T-helper 1 cell treated with Interleukin-12 subunit alpha and Interleukin-12 subunit beta and Interleukin-4 antibody, amounts not matched to agents 30 ng/mL and 1 ng/mL, for 36 hours (primary cell): ENCODE data around the gene DOC2A. TPM values are rescaled to one million over a fixed set of nuclear protein-coding genes. Genes with fewer than 3 reads are reported as not detected.
"Not testable (repeated sequence)": the region's sequence is repeated elsewhere in the genome, so short reads cannot be mapped to it uniquely, and the experiment has no call there.

ENCODE experiments used
- intact Hi-C: fragments of 100-400 bp; cut with micrococcal nuclease; formaldehyde crosslinking; loops from one replicate; pipeline ENCODE4 v1.15.1; 2024
- total RNA-seq: library from RNA; stranded (reverse); gene quantifications from 2 replicates; pipeline ENCODE4 v1.2.3, GENCODE V29; 2022

DOC2A gene
- not detected in 2 replicates for total RNA-seq

- intact Hi-C loops, result no loop called here
Observed at GRCh38 chr16:30010844-30011713, at the start of gene DOC2A. DOC2A (minus strand) TSS chr16:30011027; CDS start chr16:30010222, 805 bp downstream.

- intact Hi-C loops, result loop anchor here (2.0 kb wide), 1 partner anchor 68 kb away; no protein-coding TSS in a partner anchor
Observed at GRCh38 chr16:30060346-30060745, 49.5 kb upstream of the DOC2A start.

GRCh38 chr16:30054959-30055553 lies 44.2 kb upstream of the DOC2A start:
- intact Hi-C loops, result no loop called here

DNA sequence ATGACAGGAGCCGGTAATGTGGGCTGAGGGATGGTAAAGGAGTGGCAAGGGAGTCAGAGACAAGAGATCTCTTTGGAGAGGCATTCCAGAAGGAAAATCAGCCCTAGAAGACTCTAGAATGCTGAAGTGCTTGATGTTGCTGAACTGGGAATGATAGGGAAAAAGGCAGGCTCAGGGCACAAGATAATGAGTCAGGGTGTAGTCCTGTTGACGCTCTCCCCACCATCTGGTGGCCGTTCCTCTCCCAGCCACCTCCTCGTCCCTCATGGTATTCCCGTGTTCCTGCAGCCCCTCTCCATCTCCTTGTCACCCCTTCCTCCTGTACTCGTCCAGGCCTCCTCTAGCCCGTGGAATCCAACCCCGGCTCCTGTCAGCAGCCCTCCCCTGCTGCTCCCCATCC lies 43.6 kb upstream of the DOC2A start:
- intact Hi-C loops, result no loop called here

DNA sequence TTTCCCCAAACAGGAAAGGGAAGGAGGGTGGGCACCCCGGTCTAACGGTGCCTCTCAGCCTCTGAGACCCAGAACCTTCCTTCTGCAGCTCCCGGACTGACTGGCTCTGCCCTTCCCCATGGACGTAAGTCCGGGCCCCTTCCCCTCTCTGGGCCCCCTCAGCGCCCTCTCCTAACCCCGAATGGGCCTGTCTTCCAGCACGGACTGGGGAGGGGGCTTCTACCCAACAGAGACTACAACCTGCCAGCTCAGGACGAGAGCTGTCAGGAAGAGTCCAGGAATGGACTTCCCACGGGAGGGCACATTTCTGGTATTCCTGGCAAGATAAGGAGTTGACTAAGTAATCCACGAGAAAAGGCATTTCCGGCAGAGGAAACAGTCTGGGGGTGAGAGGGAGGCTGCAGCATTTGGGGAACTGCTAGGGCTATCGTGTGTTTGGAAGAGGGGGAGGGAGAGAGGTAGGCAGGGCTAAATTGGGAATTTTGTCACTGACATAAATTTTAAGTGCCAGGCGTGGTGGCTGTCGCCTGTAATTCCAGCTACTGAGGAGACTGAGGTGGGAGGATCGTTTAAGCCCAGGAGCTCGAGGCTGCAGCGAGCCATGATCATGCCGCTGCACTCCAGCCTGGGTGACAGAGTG lies 42.7 kb upstream of the DOC2A start:
- intact Hi-C loops, result loop anchor here (1.0 to 2.0 kb wide), 3 partner anchors 12 to 127 kb away; partner anchors contain the start of genes ALDOA, INO80E and KCTD13

DNA sequence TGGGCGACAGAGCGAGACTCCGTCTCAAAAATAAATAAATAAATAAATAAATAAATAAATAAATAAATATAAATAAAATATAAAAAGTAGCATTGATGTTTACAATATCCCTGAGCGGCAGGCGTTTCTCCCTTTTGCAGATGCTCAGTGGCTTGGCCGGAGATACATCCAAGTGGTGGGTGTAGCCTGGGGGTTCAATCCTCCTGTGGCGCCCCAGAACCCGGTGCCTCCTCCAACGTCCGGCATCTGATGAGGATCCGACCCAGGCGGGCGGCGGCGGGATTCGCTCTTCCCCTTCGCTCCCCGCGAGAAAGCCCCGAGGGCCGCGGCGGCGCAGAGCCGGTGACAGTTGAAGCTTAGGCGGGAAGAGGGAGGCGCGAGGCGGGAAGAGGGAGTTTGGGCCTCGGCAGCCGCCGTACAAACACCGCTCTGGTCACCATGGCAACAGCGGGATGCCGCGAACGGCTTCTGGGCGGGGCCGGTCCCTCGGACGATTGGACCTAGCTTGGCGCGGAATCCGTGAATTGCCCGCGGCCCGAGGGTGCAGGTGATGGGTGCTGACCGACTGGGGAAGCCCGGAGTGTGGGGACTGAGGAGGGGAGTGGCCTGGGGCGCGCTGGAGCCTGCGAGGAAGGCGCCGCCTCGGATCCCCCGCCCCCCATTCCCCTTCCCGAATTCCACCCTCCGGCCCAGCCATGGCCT lies 42.0 kb upstream of the DOC2A start:
- intact Hi-C loops, result loop anchor here (1.0 to 2.0 kb wide), 3 partner anchors 12 to 126 kb away; partner anchors contain the start of genes ALDOA, INO80E and KCTD13

- intact Hi-C loops, result no loop called here
Observed at GRCh38 chr16:30051518-30051917, 40.7 kb upstream of the DOC2A start.

GRCh38 chr16:30049871-30050270 lies 39.0 kb upstream of the DOC2A start:
- intact Hi-C loops, result no loop called here

GRCh38 chr16:30046588-30046987 lies 35.8 kb upstream of the DOC2A start:
- intact Hi-C loops, result no loop called here

DNA sequence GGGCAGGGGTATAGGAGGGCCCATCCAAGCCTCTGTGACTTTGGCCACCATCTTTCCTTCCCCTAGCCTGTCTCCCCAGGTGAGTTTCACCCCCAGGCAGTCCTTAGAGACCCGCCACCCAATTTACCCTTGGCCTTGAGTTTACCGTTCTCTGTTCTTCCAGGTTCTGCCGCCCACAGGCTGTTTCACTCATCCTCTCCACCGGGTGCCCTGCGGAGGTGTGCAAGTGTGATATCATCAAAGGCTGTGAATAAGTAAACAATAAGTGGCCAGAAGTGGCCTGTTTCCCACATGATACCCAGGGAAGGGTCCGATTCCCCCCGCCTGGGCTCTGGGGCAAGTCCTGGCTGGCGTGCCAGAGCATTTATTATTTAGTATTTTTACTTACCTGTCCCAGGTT lies 35.4 kb upstream of the DOC2A start:
- intact Hi-C loops, result no loop called here

- intact Hi-C loops, result no loop called here
Observed at GRCh38 chr16:30041841-30042240, 31.0 kb upstream of the DOC2A start.

- intact Hi-C loops, result not testable (repeated sequence)
Observed at GRCh38 chr16:30040690-30041089, 29.9 kb upstream of the DOC2A start.

GRCh38 chr16:30040221-30040620 lies 29.4 kb upstream of the DOC2A start:
- intact Hi-C loops, result no loop called here

GRCh38 chr16:30033270-30033669 lies 22.4 kb upstream of the DOC2A start:
- intact Hi-C loops, result no loop called here

DNA sequence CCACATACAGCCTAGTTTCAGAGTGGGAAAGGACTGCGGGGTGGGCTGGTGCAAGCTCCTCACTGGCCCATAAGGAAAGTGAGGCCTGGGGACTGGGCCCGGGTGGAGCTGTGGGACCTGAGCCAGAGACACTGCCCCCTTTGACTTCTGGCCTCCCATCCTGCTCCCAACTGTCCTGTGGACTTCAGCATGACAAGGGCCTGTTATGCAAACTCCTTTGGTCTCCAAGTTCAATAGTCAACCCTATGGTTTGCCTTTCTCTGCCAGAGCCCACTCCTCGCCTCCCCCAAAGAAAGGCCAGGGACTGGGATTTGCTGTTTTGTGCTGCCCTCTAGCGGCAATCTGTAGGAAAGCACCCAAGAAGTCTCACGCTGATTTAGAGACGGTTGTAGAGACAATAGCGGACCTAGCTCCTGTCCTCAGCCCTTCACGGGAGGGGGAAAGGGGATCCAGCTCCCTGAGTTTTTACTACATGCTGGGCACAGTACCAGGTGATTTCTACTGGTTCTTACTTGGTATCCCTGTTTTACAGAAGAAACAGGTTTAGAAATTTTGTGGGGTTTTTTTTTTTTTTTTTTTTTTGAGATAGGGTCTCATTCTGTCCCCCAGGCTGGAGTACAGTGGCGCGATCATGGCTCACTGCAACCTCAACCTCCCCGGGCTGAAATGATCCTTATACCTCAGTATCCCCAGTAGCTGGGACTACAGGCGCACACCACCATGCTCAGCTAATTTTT lies 21.4 kb upstream of the DOC2A start:
- intact Hi-C loops, result no loop called here

GRCh38 chr16:30031477-30031918 lies 20.7 kb upstream of the DOC2A start:
- intact Hi-C loops, result no loop called here

DNA sequence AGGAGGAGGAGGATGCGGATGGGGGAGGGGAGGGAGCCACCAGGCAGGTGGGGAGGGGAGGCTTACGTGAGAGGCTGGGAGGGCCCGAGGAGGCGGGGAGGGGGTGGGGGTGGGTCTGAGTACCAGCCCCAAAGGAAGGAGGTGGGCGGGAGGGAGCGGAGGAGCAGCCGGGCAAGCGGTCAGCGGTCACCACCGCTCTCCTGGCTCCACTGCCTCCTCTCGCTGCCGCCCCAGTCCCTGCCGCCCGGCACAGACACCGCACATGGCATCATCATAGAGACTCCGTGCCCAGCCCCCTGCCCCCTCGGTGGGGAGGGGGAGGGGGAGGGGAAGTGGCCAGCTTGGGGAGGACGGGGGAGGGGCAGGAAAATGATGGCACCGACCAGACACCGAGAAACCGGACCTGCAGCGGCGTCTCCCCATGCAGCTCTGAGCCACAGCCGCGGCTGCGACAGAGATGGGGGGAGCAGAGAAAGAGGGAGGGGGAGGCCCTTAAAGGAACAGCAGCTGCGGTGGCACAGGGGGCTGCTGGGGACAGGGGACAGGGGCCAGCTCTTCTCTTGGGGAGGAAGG lies 20.1 kb upstream of the DOC2A start, which contains the start of gene TLCD3B:
Gene TLCD3B, minus strand, starts transcription at position 431 of the 573 bp plus-strand sequence. CDS start 744 bp downstream, outside the sequence.
- intact Hi-C loops, result no loop called here

DNA sequence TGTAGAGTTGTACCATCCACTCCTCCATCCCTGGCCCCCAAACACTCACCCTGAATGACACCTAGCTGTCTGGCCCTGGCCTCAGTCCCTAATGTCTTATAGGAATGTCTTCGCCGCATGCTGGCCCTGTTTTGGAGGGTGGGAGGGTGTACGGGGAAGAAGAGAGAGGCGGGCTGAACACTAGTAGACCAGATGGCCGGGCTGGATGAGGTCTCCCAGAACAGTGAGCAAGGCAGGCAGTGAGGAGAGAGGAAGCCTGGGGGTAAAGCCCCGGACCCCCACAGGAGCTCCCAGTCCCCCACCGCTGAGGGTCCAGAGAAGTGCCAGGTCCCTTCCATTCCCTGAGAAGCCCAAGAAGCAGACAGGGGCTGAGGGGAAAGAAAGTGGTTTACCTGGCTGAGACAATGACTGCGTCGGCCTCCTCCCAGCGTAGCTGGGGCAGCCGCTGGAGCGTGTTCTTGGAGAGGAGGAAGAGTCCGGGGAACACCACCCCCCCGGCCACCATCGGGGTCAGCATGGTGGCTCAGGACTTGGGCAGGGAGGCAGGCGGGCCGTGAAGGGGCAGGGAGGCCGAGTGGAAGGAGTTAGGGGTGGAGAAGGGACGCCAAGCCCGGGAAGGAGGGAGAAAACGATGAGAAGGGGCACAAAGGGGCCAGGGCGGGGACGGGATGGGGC lies 19.3 kb upstream of the DOC2A start:
- intact Hi-C loops, result no loop called here

GRCh38 chr16:30028438-30029076 lies 17.7 kb upstream of the DOC2A start:
- intact Hi-C loops, result no loop called here
